NCI-H748 (cell line): Measurements from ENCODE around the gene FOXO3.
"Not testable (repeated sequence)": the region's sequence is repeated elsewhere in the genome, so short reads cannot be mapped to it uniquely, and the experiment has no call there.

ENCODE experiments used
- DNase-seq: peaks from one replicate; lab custom pipeline; 2025; ENCODE audit not compliant: unreplicated experiment; lab: John Stamatoyannopoulos, UW

The FOXO3 gene

GRCh38 chr6:108677357-108677756 is 116.6 kb downstream of the FOXO3 start:
- DNase-seq, result no peak

- peak; percentile 6 for DNase-seq
Observed at GRCh38 chr6:108677894-108678293, 117.2 kb downstream of the FOXO3 start.

- not testable (repeated sequence) for DNase-seq
Observed at GRCh38 chr6:108680314-108680713, 119.6 kb downstream of the FOXO3 start.

GRCh38 chr6:108681721-108682120 is 121.0 kb downstream of the FOXO3 start:
- DNase-seq, result not testable (repeated sequence)

- not testable (repeated sequence) for DNase-seq
Observed at GRCh38 chr6:108682383-108683119, 121.8 kb downstream of the FOXO3 start.

- not testable (repeated sequence) for DNase-seq
Observed at GRCh38 chr6:108683976-108684375, 123.3 kb downstream of the FOXO3 start.

GRCh38 chr6:108684771-108685329 is 124.1 kb downstream of the FOXO3 start:
- no peak for DNase-seq

- no peak for DNase-seq
Observed at GRCh38 chr6:108685970-108686369, 125.3 kb downstream of the FOXO3 start.

- DNase-seq, result no peak
Observed at GRCh38 chr6:108686896-108687295, 126.2 kb downstream of the FOXO3 start.

GRCh38 chr6:108687921-108688320 is 127.2 kb downstream of the FOXO3 start:
- DNase-seq, result no peak

- DNase-seq, result no peak
Observed at GRCh38 chr6:108689272-108690161, 128.8 kb downstream of the FOXO3 start.

- DNase-seq, result no peak
Observed at GRCh38 chr6:108690326-108691049, 129.8 kb downstream of the FOXO3 start.

GRCh38 chr6:108693430-108694154 is 132.9 kb downstream of the FOXO3 start:
- DNase-seq, result no peak

- no peak for DNase-seq
Observed at GRCh38 chr6:108694816-108695215, 134.1 kb downstream of the FOXO3 start.

- no peak for DNase-seq
Observed at GRCh38 chr6:108697561-108698161, 136.9 kb downstream of the FOXO3 start.

- DNase-seq, result no peak
Observed at GRCh38 chr6:108698593-108699289, 138.0 kb downstream of the FOXO3 start.

GRCh38 chr6:108699290-108700041 is 138.7 kb downstream of the FOXO3 start:
- DNase-seq, result peak; percentile 82

- DNase-seq, result no peak
Observed at GRCh38 chr6:108702106-108702851, 141.6 kb downstream of the FOXO3 start.
